Cardiac muscle cell (in vitro differentiated cells and primary cell): ENCODE results near the gene GFI1. TPM values are rescaled to one million over a fixed set of nuclear protein-coding genes. Genes with fewer than 3 reads are reported as not detected.
"Not testable (repeated sequence)": the region's sequence is repeated elsewhere in the genome, so short reads cannot be mapped to it uniquely, and the experiment has no call there.

Source experiments
- DNase-seq, 2 donors: peaks; one replicate each; pipeline versions ENCODE4 v3.0.0 to v3.0.0-alpha.2; 2010 to 2017; ENCODE audit warnings: low read depth in 1 of 2, low spot score in 1 of 2
- H3K27ac ChIP-seq: fragments of 200-600 bp; sonication (generic); 2 replicates; pipeline ENCODE4 v1.5.1; 2016
- H3K27me3 ChIP-seq: fragments of 200-600 bp; sonication (generic); 2 replicates; pipeline ENCODE4 v1.6.0; 2016; ENCODE audit warnings: control low read depth
- H3K36me3 ChIP-seq: fragments of 200-600 bp; sonication (generic); 2 replicates; pipeline ENCODE4 v1.5.1; 2016; ENCODE audit warnings: control low read depth
- H3K4me1 ChIP-seq: fragments of 200-600 bp; sonication (generic); 2 replicates; pipeline ENCODE4 v1.8.1; 2017; ENCODE audit warnings: low read depth, mild to moderate bottlenecking, mixed run types
- H3K4me3 ChIP-seq: fragments of 200-600 bp; sonication (generic); 2 replicates; pipeline ENCODE4 v1.5.1; 2016; ENCODE audit warnings: mild to moderate bottlenecking
- H3K9me3 ChIP-seq: fragments of 200-600 bp; sonication (generic); 2 replicates; pipeline ENCODE4 v1.5.1; 2017; ENCODE audit warnings: low read depth, mild to moderate bottlenecking, control low read depth
- CTCF ChIP-seq: IDR thresholded peaks from 2 replicates; pipeline ENCODE4 v1.5.1; 2012; ENCODE audit warnings: low read depth, mild to moderate bottlenecking, low read length
- polyA plus RNA-seq: library from polyadenylated mRNA; unstranded; fragments of >200 nt; fragmentation: Nextera tagmentation; extraction: Ambion mirVana; gene quantifications from 2 replicates; pipeline ENCODE4 v1.2.1, GENCODE V29; 2016
- total RNA-seq: library from RNA; depleted of rRNA; stranded (reverse); fragments of >200 nt; gene quantifications from 2 replicates; pipeline ENCODE4 v1.2.3, GENCODE V29; 2016

GFI1 gene
- total and polyA plus RNA-seq, 2 experiments from 2014 or later = 0.12 TPM; not detected in 1

GRCh38 chr1:92443893-92444292 is 42.8 kb downstream of the GFI1 start:
- Histone ChIP-seq H3K4me3 (no peak overlapping the region), H3K27ac (no peak overlapping the region), H3K9me3 (no peaks in the 10 kb centered on the region), H3K4me1 (peaks cover 8% of the 10 kb centered on the region), H3K36me3 (no peaks in the 10 kb centered on the region), H3K27me3 (no peaks in the 10 kb centered on the region)
- no peak for TF ChIP-seq CTCF
- DNase-seq = no peak

DNA sequence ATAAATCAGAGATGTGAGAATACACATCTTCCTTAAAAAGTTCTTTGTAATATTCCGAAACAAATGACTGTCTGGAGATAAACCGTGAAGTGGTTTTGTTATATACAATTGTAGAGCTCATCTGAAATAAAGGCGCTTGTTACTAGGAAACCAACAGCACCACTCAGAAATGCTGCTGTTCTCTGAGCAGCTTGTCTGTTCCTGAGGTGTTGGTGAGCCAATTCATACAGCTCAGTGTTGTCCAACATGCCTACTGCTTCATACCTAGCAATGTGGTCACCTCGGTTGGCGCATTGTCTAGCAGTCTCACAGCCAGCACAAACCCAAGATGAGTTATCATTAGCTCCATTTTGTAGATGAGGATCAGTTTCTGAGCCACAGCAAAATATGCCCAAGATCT is 44.4 kb downstream of the GFI1 start:
- no peak overlapping the region for H3K4me3 ChIP-seq

DNA sequence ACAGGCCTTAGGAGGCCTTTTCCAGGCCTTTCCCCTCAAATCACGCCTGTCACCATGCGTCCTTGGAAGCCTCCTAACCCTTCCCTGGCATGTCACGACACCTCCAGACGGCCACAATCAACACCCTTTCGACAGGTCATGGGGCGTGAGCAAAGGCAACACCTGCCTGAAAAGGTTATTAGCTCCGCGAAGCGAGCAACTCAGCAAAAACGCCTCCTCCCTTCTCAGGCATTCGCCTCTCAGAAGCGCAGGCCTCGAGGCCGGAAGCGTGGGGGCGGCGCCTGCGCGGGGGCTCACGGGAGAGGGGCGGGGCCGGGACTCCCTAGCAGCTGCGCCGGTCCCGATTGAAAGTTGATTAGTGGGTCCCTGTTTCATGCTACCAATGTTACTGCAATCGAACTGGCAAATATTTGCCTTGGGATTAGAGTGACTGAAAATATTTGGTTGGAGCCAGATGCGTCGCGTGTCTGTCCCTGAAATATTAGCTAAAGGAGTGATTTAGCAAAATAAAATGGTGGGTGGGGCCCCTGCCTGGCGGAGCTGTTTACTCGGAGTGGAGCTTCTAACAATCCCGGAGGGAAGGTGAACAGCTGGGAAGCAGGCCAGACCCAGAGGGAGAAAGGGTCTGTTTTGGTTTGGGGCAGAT is 44.9 kb downstream of the GFI1 start:
- Histone ChIP-seq H3K36me3 (no peaks in the 10 kb centered on the region), H3K27me3 (no peaks in the 10 kb centered on the region), H3K9me3 (no peaks in the 10 kb centered on the region), H3K4me1 (peaks cover 3% of the 10 kb centered on the region), H3K4me3 (no peak overlapping the region), H3K27ac (no peak overlapping the region)
- no peak for TF ChIP-seq CTCF
- DNase-seq = no peak

More for the DNA sequence above, 44.4 kb downstream of the GFI1 start:
- H3K4me1 ChIP-seq = peaks cover 5% of the 10 kb centered on the region
- no peak overlapping the region for H3K27ac ChIP-seq
- no peak for TF ChIP-seq CTCF
- no peaks in the 10 kb centered on the region for H3K9me3 ChIP-seq
- no peak for DNase-seq
- no peaks in the 10 kb centered on the region for H3K27me3 ChIP-seq
- H3K36me3 ChIP-seq = no peaks in the 10 kb centered on the region

DNA sequence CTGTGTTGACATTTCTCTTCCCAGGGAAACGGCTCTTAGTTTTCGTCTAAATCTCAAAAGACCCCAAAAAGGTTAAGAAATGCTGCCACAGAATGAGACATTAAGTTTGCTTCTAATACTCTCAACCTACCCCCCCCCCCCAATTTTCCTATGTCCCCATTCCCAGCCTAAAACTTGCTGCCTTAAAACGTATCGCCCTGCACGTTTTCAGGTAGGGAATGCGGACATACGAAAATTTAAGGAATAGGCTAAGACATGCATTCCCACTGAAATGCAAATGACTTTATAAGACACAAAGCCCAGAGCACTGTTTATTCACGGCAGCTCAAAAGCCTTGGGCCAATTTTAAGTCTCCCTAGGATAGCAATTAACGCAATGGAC is 45.4 kb downstream of the GFI1 start:
- H3K4me3 ChIP-seq = no peak overlapping the region
- no peaks in the 10 kb centered on the region for H3K27me3 ChIP-seq
- no peak overlapping the region for H3K27ac ChIP-seq
- TF ChIP-seq CTCF = no peak
- no peaks in the 10 kb centered on the region for H3K36me3 ChIP-seq
- no peaks in the 10 kb centered on the region for H3K9me3 ChIP-seq
- no peak for DNase-seq
- H3K4me1 ChIP-seq = peaks cover under 1% of the 10 kb centered on the region

- Histone ChIP-seq H3K9me3 (no peaks in the 10 kb centered on the region), H3K27me3 (no peaks in the 10 kb centered on the region), H3K36me3 (no peaks in the 10 kb centered on the region), H3K4me3 (no peak overlapping the region), H3K27ac (no peak overlapping the region), H3K4me1 (no peaks in the 10 kb centered on the region)
- TF ChIP-seq CTCF = no peak
- no peak for DNase-seq
Measured at GRCh38 chr1:92439291-92439690, 47.4 kb downstream of the GFI1 start.

DNA sequence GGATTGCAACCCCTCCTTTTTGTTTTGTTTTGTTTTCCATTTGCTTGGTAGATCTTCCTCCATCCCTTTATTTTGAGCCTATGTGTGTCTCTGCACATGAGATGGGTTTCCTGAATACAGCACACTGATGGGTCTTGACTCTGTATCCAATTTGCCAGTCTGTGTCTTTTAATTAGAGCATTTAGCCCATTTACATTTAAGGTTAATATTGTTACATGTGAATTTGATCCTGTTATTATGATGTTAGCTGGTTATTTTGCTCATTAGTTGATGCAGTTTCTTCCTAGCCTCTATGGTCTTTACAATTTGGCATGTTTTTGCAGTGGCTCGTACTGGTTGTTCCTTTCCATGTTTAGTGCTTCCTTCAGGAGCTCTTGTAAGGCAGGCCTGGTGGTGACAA is 52.2 kb downstream of the GFI1 start:
- not testable (repeated sequence) for H3K27me3 ChIP-seq, H3K36me3 ChIP-seq, DNase-seq, H3K9me3 ChIP-seq, H3K27ac ChIP-seq, H3K4me1 ChIP-seq, H3K4me3 ChIP-seq
